ENCODE data around the gene CLSTN1.

The CLSTN1 gene

DNA sequence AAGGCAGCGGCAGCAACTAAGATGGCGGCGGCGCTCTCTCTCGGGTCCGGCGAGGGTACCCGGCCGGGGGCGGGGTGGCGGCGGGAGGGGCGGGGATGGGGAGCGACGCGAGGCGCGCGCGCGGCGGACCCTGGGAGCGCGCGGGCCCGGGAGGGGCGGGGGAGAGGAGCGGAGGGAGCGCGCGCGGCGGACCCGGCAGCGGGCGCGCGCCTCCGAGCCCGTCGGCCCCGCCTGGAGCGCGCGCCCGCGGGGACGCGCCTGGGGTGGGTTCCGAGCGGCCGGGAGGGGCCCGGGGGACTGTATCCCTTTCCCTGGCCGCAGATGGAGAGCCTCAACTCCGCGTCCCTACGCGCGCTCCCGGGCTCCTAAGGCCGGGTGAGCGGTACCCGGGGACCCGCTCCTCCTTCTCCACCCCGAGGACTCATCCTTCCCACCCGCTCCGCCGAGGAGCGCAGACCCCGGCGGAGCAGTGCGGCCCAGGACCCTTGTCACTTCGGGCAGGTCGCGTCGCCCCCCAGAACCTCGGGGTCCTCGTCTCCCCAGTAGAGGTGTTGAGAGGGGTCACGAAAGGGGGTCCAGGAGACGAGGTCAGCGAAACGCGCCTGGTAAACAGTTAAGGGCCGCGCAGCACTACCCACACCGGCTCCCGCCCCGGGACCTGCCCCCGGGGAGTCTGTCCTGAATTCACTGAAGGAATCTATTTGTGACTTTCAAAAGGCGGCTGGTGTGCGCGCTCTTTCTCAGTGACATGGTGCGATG is at the start of gene CLSTN1:
CLSTN1 (minus strand) TSS at position 23 of the 759 bp plus-strand sequence. CDS start 232 bp downstream, outside the sequence.
- DNase-seq (ENCODE audit: low read depth, low spot score) = peak; percentile 89
- H3K4me3 ChIP-seq (ENCODE audit: low read depth, low read length) = peak within 1 kb of the TSS; percentile 89
- TF ChIP-seq, protein P1, sequence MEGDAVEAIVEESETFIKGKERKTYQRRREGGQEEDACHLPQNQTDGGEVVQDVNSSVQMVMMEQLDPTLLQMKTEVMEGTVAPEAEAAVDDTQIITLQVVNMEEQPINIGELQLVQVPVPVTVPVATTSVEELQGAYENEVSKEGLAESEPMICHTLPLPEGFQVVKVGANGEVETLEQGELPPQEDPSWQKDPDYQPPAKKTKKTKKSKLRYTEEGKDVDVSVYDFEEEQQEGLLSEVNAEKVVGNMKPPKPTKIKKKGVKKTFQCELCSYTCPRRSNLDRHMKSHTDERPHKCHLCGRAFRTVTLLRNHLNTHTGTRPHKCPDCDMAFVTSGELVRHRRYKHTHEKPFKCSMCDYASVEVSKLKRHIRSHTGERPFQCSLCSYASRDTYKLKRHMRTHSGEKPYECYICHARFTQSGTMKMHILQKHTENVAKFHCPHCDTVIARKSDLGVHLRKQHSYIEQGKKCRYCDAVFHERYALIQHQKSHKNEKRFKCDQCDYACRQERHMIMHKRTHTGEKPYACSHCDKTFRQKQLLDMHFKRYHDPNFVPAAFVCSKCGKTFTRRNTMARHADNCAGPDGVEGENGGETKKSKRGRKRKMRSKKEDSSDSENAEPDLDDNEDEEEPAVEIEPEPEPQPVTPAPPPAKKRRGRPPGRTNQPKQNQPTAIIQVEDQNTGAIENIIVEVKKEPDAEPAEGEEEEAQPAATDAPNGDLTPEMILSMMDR (IDR thresholded peaks at IDR 0.05; ENCODE audit: low read depth, low read length) = no peak

DNA sequence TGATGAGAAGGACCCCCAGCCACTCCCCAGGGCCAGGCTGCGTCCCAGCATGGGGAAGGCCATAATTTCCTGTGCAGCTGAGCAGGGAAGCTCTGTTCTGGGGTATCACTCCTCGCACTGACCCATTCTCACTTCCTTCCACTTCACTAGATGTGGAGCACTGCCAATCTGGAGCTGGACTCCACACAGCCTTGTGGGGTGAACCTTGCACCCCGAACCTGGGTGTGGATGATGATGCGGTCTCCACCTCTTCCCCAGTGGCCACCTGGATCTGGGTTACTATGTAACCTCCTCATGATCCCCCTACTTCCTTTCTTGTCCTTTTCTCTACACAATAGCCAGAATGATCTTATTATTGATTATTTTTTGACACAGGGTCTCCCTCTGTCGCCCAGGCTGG is 49.6 kb upstream of the CLSTN1 start:
- TF ChIP-seq, protein P1 (IDR thresholded peaks at IDR 0.05; ENCODE audit: low read depth, low read length) = no peak
- no peak overlapping the region for H3K4me3 ChIP-seq (ENCODE audit: low read depth, low read length)
- no peak for DNase-seq (ENCODE audit: low read depth, low spot score)
- in situ Hi-C loops (cut with HindIII; ENCODE audit: low sequenced_read_pairs) = no loop called here

More for the DNA sequence above, at the start of gene CLSTN1:
- in situ Hi-C loops (cut with HindIII; ENCODE audit: low sequenced_read_pairs) = no loop called here

DNA sequence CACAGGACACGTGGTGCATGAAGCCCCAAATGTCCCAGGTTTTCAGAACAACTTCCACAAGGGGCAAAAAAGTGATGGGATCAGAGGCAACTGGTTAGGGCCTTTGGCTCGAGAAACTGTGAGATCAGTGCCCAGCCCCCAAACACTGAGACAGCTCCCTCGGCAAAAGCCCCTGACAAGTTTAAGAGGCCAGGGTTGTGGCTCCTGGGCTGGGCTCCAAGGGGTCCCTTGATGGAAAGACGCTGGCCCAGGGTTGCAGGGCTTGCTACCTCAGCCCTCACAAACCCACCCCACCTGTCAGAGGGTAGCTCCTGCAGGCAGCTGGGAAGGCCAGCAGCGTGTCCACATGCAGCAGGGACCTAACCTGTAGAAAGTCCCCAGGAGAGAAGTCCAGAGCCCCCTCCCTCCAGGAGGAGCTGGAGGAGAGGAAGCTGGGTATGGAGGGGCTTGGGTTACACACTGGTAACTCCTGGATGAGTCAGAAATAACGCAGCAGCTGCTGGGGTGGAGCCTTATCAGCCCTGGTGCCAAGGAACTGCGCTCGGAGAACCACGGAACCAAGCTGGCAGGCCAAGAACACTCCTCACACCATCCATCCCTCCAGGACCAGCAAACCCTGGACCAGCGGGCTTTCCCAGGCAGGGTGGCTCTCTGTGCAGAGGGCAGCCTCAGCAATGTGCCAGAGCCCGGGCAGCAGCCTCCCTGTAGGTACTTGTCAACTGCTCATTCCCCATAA is 48.8 kb upstream of the CLSTN1 start:
- DNase-seq (ENCODE audit: low read depth, low spot score) = peak; percentile 45
- TF ChIP-seq, protein P1 (IDR thresholded peaks at IDR 0.05; ENCODE audit: low read depth, low read length) = no peak
- in situ Hi-C loops (cut with HindIII; ENCODE audit: low sequenced_read_pairs) = no loop called here
- H3K4me3 ChIP-seq (ENCODE audit: low read depth, low read length) = no peak overlapping the region

DNA sequence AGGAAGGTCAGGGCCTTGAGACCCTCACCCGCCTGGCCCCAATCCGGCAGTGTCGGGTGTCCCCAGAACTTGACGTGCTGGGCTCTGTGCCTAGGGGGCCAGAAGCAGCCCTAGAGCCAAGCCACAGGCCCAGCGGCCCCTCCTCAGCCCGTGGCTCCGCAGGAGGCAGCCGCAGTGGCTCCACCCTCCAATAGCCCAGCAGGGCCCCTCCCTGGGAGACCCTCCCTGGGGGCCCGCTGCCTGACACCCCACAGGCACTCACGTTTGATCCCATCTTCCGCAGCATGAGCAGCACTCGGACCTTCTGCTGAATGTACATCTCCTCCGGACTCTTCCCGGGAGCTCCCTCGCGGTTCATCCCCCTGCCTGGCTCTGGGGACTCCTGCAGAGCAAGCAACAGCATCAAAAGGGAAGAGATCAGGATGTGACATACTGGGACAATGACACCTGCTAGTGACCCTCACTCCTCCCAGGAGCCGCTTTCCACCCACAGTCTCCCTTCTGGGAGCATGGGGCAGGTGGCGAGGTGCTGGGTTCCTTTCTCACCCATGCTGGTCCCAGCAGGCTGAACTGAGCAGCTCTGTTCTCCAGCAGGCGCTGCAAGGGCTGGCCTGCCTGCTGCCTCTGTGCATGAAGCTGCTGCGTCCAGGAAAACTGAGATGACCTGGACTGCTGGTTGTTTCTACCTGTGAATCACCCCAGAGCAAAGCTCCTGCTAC is 48.1 kb upstream of the CLSTN1 start:
- no peak overlapping the region for H3K4me3 ChIP-seq (ENCODE audit: low read depth, low read length)
- in situ Hi-C loops (cut with HindIII; ENCODE audit: low sequenced_read_pairs) = no loop called here
- DNase-seq (ENCODE audit: low read depth, low spot score) = no peak
- TF ChIP-seq, protein P1 (IDR thresholded peaks at IDR 0.05; ENCODE audit: low read depth, low read length) = no peak

DNA sequence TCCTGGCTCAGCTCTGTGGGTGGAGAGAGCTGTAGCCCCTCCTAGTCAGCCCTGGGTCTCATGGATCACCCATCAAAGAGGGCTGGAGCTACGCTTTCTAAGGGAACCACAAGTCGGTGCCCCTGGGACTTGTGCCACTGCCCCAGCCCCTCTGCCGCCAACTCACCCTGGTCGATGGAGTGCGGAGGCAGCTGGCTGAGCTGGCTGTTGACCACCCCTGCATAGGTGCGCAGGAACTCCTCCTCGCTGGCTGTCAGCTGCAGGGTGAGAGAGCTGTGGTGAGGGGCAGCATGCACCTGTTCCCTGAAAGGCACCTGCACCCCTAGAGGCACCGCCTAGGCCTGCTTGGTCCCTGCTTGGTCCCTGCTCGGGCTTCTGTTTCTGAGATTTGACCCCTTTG is 47.3 kb upstream of the CLSTN1 start:
- TF ChIP-seq, protein P1 (IDR thresholded peaks at IDR 0.05; ENCODE audit: low read depth, low read length) = no peak
- H3K4me3 ChIP-seq (ENCODE audit: low read depth, low read length) = no peak overlapping the region
- in situ Hi-C loops (cut with HindIII; ENCODE audit: low sequenced_read_pairs) = no loop called here
- DNase-seq (ENCODE audit: low read depth, low spot score) = no peak

DNA sequence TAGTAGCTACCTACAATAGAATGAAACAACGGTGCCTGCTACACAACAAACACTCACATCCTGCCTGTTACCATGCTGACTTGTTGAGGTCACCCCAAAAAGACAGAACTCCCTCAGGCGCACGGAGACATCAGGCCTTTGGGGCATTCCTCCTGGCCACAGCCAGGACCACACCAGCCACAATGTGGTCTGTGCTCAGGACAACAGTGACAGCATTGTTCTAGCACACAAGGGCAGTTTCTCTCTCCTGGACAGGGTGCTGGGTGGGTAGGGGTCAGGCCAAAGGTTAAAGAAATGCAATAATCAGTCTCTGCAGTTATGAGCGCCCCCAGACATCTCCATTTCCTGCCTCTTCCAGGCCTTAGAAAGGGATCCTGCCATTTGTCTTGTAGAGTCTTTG is 46.8 kb upstream of the CLSTN1 start:
- DNase-seq (ENCODE audit: low read depth, low spot score) = no peak
- H3K4me3 ChIP-seq (ENCODE audit: low read depth, low read length) = no peak overlapping the region
- TF ChIP-seq, protein P1 (IDR thresholded peaks at IDR 0.05; ENCODE audit: low read depth, low read length) = no peak
- in situ Hi-C loops (cut with HindIII; ENCODE audit: low sequenced_read_pairs) = no loop called here
